ENCODE data around the gene UNKL. TPM values are rescaled to one million over a fixed set of nuclear protein-coding genes. Genes with fewer than 3 reads are reported as not detected.
"Not testable (repeated sequence)": the region's sequence is repeated elsewhere in the genome, so short reads cannot be mapped to it uniquely, and the experiment has no call there.

The UNKL gene
- total RNA-seq, 1 donor from 2014 or later: 70.7 TPM

DNA sequence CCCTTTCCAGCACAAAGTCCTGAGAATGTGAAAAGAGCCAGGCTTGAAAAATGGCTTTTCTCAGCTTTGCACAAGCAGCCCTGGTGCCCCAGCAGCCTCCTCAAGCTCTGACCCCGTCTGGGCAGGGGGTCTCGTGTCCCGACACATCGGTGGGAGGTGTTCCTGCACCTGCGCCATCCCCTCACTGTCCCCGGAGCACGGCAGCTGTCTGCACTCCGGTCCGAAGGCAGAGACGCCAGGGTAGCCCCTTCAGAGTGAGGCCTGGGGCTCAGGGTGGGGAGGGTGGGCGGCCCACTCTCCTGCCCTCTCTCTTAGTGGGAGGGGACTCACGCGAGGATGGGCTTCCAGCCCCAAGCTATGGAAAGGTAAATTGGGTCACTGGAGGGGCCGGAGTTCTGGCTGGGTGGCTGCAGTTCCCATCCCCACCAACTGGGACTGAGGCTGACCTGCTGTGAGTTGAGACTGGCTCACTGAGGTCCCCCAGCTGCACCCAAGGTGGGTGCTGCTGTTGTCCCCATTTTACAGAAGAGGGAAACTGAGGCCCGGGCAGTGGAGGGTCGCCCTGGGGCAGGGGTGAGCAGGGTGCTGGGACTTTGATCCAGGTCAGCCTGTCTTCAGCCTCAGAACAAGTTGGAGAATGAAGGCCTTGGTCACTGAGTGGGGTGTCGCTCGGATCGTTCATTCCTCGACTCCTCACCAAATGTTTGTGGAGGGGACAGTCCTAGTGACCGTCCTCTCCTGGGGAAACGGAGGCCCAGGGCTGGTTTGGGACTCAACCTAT lies 83.4 kb downstream of the UNKL start:
- CTCF ChIA-PET: interaction anchor here (1.1 to 1.2 kb wide), 2 partner anchors 20 to 35 kb away, joined by 4 read pairs; no protein-coding TSS in a partner anchor
- intact Hi-C loops (cut with micrococcal nuclease): no loop called here
- TF ChIP-seq, protein P1, sequence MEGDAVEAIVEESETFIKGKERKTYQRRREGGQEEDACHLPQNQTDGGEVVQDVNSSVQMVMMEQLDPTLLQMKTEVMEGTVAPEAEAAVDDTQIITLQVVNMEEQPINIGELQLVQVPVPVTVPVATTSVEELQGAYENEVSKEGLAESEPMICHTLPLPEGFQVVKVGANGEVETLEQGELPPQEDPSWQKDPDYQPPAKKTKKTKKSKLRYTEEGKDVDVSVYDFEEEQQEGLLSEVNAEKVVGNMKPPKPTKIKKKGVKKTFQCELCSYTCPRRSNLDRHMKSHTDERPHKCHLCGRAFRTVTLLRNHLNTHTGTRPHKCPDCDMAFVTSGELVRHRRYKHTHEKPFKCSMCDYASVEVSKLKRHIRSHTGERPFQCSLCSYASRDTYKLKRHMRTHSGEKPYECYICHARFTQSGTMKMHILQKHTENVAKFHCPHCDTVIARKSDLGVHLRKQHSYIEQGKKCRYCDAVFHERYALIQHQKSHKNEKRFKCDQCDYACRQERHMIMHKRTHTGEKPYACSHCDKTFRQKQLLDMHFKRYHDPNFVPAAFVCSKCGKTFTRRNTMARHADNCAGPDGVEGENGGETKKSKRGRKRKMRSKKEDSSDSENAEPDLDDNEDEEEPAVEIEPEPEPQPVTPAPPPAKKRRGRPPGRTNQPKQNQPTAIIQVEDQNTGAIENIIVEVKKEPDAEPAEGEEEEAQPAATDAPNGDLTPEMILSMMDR (IDR thresholded peaks at IDR 0.05): no peak
- POLR2A ChIA-PET: interaction anchor here (1.1 to 3.9 kb wide), 3 partner anchors 12 to 89 kb away, joined by 4 to 26 read pairs (median 17); partner anchors contain the start of genes UBE2I and UQCC4
- H3K27ac Mint-ChIP-seq: peak overlapping the region; percentile 86
- DNase-seq: no peak
- H3K27me3 Mint-ChIP-seq: peaks cover 7% of the 10 kb centered on the region
- peaks cover 33% of the 10 kb centered on the region for H3K4me1 Mint-ChIP-seq
- H3K9me3 Mint-ChIP-seq: no peaks in the 10 kb centered on the region
- H3K36me3 Mint-ChIP-seq (ENCODE audit: low read depth): peaks cover 4% of the 10 kb centered on the region
- peak overlapping the region; percentile 78 for H3K4me3 Mint-ChIP-seq
- no peak for ATAC-seq (ENCODE audit: low read depth)

DNA sequence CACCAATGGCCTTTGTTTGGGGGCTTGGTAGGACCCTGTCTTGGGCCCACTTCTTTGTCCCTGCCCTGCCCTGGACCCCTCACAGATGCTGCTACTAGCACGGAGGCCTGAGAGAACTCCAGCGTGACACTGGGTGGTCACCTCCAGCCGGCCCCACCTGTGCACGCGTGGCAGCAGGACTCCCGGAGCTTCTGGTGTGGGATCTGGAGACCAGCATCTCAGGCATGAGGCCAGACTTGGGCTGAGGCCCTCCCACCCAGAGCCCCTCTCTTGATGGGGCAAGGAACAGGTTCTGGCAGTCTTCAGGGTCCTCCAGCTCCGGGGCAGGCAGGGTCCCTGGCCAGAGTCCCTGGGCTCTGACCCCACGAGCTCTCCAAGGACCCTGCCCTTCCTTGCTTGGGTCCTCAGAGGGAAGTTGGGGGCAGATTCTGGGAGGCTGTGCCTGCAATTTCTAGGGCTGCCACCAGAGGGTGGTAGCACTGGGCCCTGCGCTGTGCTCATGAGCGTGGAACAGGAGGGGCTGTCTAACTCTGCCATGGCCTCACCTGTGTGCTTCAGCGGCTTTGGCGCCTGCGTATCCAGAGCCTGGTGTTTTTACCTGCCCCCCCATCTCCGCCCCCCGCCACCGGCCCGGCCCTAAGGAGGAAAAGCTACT lies 84.1 kb downstream of the UNKL start:
- intact Hi-C loops (cut with micrococcal nuclease): no loop called here
- H3K4me3 Mint-ChIP-seq: no peak overlapping the region
- no peak overlapping the region for H3K27ac Mint-ChIP-seq
- TF ChIP-seq, protein P1 (IDR thresholded peaks at IDR 0.05): no peak
- H3K4me1 Mint-ChIP-seq: peaks cover 32% of the 10 kb centered on the region
- DNase-seq: no peak
- H3K27me3 Mint-ChIP-seq: peaks cover 7% of the 10 kb centered on the region
- no peaks in the 10 kb centered on the region for H3K9me3 Mint-ChIP-seq
- no peak for ATAC-seq (ENCODE audit: low read depth)
- peaks cover 8% of the 10 kb centered on the region for H3K36me3 Mint-ChIP-seq (ENCODE audit: low read depth)
- ChIA-PET CTCF (no interaction called here), POLR2A (interaction anchor here (1.0 to 3.9 kb wide), 3 partner anchors 12 to 21 kb away, joined by 4 to 26 read pairs (median 17); partner anchors contain the start of gene UBE2I)

DNA sequence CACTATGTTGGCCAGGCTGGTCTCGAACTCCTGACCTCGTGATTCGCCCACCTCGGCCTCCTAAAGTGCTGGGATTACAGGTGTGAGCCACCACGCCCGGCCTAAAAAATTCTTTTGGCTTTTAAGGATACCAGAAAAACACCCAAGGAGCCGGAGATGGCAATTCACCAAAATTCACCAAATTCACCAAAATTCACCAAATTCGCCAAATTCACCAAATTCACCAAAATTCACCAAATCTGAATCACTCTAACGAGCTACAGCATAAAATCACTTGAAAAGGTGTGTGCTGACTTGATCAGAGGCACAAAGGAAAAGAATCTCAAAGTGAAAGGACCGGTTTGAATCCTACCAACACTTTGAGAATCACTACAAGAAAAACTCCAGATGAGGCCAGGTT lies 85.5 kb downstream of the UNKL start:
- ATAC-seq (ENCODE audit: low read depth); intact Hi-C loops (cut with micrococcal nuclease); H3K4me3 Mint-ChIP-seq; DNase-seq; H3K9me3 Mint-ChIP-seq; POLR2A ChIA-PET; H3K27me3 Mint-ChIP-seq: not testable (repeated sequence)
- CTCF ChIA-PET: interaction anchor here (1.2 kb wide), 1 partner anchor 13 kb away, joined by 3 read pairs; no protein-coding TSS in a partner anchor
- peaks cover 20% of the 10 kb centered on the region for H3K36me3 Mint-ChIP-seq (ENCODE audit: low read depth)
- H3K4me1 Mint-ChIP-seq: peaks cover 24% of the 10 kb centered on the region
- H3K27ac Mint-ChIP-seq: peak overlapping the region; percentile 18

DNA sequence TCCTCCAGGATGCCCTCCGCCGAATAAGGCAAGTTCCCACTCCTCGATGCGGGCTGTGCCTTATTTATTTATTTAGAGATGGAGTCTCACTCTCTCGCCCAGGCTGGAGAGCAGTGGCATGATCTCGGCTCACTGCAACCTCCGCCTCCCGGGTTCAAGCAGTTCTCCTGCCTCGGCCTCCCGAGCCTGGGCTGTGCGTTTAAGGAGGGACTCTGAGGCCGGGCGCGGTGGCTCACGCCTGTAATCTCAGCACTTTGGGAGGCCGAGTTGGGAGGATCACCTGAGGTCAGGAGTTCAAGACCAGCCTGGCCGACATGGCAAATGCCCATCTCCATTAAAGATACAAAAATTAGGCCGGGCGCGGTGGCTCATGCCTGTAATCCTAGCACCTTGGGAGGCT lies 86.4 kb downstream of the UNKL start:
- H3K9me3 Mint-ChIP-seq; ATAC-seq (ENCODE audit: low read depth); intact Hi-C loops (cut with micrococcal nuclease); H3K4me3 Mint-ChIP-seq; CTCF ChIA-PET; H3K27ac Mint-ChIP-seq; H3K27me3 Mint-ChIP-seq; POLR2A ChIA-PET; DNase-seq: not testable (repeated sequence)
- Mint-ChIP-seq H3K36me3 (ENCODE audit: low read depth) (peaks cover 27% of the 10 kb centered on the region), H3K4me1 (peaks cover 24% of the 10 kb centered on the region)

DNA sequence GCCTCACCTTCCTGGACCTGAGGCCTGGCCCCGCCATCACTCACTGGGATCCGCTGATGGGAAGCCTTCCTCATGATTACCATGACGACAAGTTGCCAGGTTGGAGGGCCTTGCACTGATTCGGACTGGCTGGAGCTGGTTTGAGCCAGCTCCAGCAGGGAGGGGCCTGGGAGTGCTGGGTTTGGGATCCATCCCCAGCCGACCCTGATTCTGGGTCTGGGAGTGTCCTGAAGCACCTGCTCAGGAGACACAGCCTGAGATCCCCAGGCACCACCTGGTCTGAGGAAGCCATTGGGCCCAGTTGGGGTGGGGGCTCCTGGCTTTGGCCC lies 86.9 kb downstream of the UNKL start:
- Mint-ChIP-seq H3K9me3 (no peaks in the 10 kb centered on the region), H3K4me3 (no peak overlapping the region), H3K27me3 (peaks cover 4% of the 10 kb centered on the region), H3K36me3 (ENCODE audit: low read depth) (peaks cover 27% of the 10 kb centered on the region), H3K27ac (no peak overlapping the region), H3K4me1 (peaks cover 21% of the 10 kb centered on the region)
- ChIA-PET POLR2A (no interaction called here), CTCF (no interaction called here)
- intact Hi-C loops (cut with micrococcal nuclease): loop anchor here (2.0 kb wide), 1 partner anchor 17 kb away; no protein-coding TSS in a partner anchor
- no peak for DNase-seq
- ATAC-seq (ENCODE audit: low read depth): no peak
- TF ChIP-seq, protein P1 (IDR thresholded peaks at IDR 0.05): no peak

Data from activated B cell treated with CpG ODN at 0.5 μM for 24 hours (primary cell).